Neural cell (in vitro differentiated cells): ENCODE data around the gene KDM1B. TPM values are rescaled to one million over a fixed set of nuclear protein-coding genes. Genes with fewer than 3 reads are reported as not detected.

Experiments used
- H2AFZ ChIP-seq: fragments of 200-600, 300-800 bp; sonication (generic), shearing (Covaris generic); 2 replicates; pipeline ENCODE4 v1.6.0; 2014; ENCODE audit warnings: low read depth, mild to moderate bottlenecking, antibody characterized with exemption, low read length, moderate library complexity
- H3F3A ChIP-seq: fragments of 200-600 bp; shearing (Covaris generic); 2 replicates; pipeline ENCODE4 v1.6.1; 2016; ENCODE audit warnings: mild to moderate bottlenecking, moderate library complexity, mixed read lengths, antibody characterized with exemption, low read length; ENCODE audit not compliant: insufficient read depth, poor library complexity, severe bottlenecking
- H3K27ac ChIP-seq: fragments of 200-600, 300-800 bp; sonication (generic), shearing (Covaris generic); 2 replicates; pipeline ENCODE4 v1.5.1; 2014; ENCODE audit warnings: mild to moderate bottlenecking, low read length, moderate library complexity
- H3K27me3 ChIP-seq: fragments of 300-800, 200-600 bp; sonication (generic), shearing (Covaris generic); 2 replicates; pipeline ENCODE4 v1.6.0; 2014; ENCODE audit warnings: mild to moderate bottlenecking, low read depth, low read length, moderate library complexity; ENCODE audit not compliant: insufficient read depth
- H3K36me3 ChIP-seq: fragments of 300-800, 200-600 bp; sonication (generic), shearing (Covaris generic); 2 replicates; pipeline ENCODE4 v1.5.1; 2014; ENCODE audit warnings: mild to moderate bottlenecking, antibody characterized with exemption, low read length, moderate library complexity; ENCODE audit not compliant: insufficient read depth
- H3K4me2 ChIP-seq: fragments of 300-800, 200-600 bp; sonication (generic), shearing (Covaris generic); 2 replicates; pipeline ENCODE4 v1.6.0; 2014; ENCODE audit warnings: mild to moderate bottlenecking, low read length
- H3K4me3 ChIP-seq: fragments of 300-800, 200-600 bp; sonication (generic), shearing (Covaris generic); 2 replicates; pipeline ENCODE4 v1.5.1; 2014; ENCODE audit warnings: mild to moderate bottlenecking, low read length, moderate library complexity
- H3K79me2 ChIP-seq: fragments of 200-600 bp; shearing (Covaris generic); replicated peaks from 2 replicates; pipeline ENCODE4 v1.6.0; 2014; ENCODE audit warnings: mild to moderate bottlenecking, low read length, moderate library complexity; ENCODE audit not compliant: insufficient read depth
- H3K9ac ChIP-seq: fragments of 300-800, 200-600 bp; sonication (generic), shearing (Covaris generic); 2 replicates; pipeline ENCODE4 v1.6.1; 2016; ENCODE audit warnings: mild to moderate bottlenecking, low read length, mixed read lengths
- H3K9me2 ChIP-seq: fragments of 200-600 bp; shearing (Covaris generic); 2 replicates; pipeline ENCODE4 v1.6.1; 2016; ENCODE audit warnings: mild to moderate bottlenecking, low read length, mixed read lengths; ENCODE audit not compliant: insufficient read depth
- H3K9me3 ChIP-seq: fragments of 200-600, 300-800 bp; sonication (generic), shearing (Covaris generic); 2 replicates; pipeline ENCODE4 v1.6.1; 2016; ENCODE audit warnings: mild to moderate bottlenecking, mixed run types, low read length, moderate library complexity, mixed read lengths
- H4K20me1 ChIP-seq: fragments of 200-600 bp; shearing (Covaris generic); 2 replicates; pipeline ENCODE4 v1.6.1; 2016; ENCODE audit warnings: mild to moderate bottlenecking, mixed run types; ENCODE audit not compliant: insufficient read depth
- CTCF ChIP-seq: fragments of 450-650 bp; IDR thresholded peaks from 2 replicates; pipeline ENCODE4 v1.5.1; 2014; ENCODE audit warnings: antibody characterized with exemption, mild to moderate bottlenecking, moderate library complexity; ENCODE audit not compliant: poor library complexity, severe bottlenecking
- EP300 ChIP-seq: fragments of 450-650 bp; conservative IDR thresholded peaks from 2 replicates; pipeline ENCODE4 v1.6.1; 2014; ENCODE audit warnings: antibody characterized with exemption, mild to moderate bottlenecking, moderate library complexity; ENCODE audit not compliant: poor library complexity, severe bottlenecking
- EZH2 ChIP-seq: fragments of 200-600, 300-800 bp; shearing (Covaris generic), sonication (generic); IDR thresholded peaks from 2 replicates; pipeline ENCODE4 v1.6.1; 2014; ENCODE audit warnings: antibody characterized with exemption, low read length, borderline replicate concordance, mild to moderate bottlenecking; ENCODE audit not compliant: insufficient read depth, poor library complexity, severe bottlenecking
- MXI1 ChIP-seq: fragments of 450-650 bp; conservative IDR thresholded peaks from 2 replicates; pipeline ENCODE4 v1.6.1; 2014; ENCODE audit warnings: antibody characterized with exemption, mild to moderate bottlenecking; ENCODE audit not compliant: poor library complexity, severe bottlenecking
- POLR2AphosphoS5 ChIP-seq: IDR thresholded peaks from 2 replicates; pipeline ENCODE4 v1.6.1; 2012
- RAD21 ChIP-seq: fragments of 450-650 bp; conservative IDR thresholded peaks from 2 replicates; pipeline ENCODE4 v1.6.1; 2014; ENCODE audit warnings: antibody characterized with exemption, mild to moderate bottlenecking, moderate library complexity
- SMC3 ChIP-seq: fragments of 450-650 bp; conservative IDR thresholded peaks from 2 replicates; pipeline ENCODE4 v1.6.1; 2014; ENCODE audit warnings: antibody characterized with exemption, mild to moderate bottlenecking, moderate library complexity; ENCODE audit not compliant: poor library complexity
- TAF1 ChIP-seq: IDR thresholded peaks from 2 replicates; pipeline ENCODE4 v1.6.1; 2012; ENCODE audit warnings: low read depth
- polyA plus RNA-seq: library from polyadenylated mRNA; depleted of rRNA; stranded (reverse); fragments of >200 nt; gene quantifications from 2 replicates; pipeline ENCODE4 v1.2.3, GENCODE V29; 2014
- TF ChIP-seq, protein P1 (sequence below): IDR thresholded peaks from 2 replicates; pipeline ENCODE4 v1.6.1; 2012; ENCODE audit warnings: borderline replicate concordance

KDM1B gene
- polyA plus RNA-seq, 1 donor from 2014 or later = 24.5 TPM

GRCh38 chr6:18265787-18266522 is 110.7 kb downstream of the KDM1B start:
- H3K9me2 ChIP-seq = no peaks in the 10 kb centered on the region
- TF ChIP-seq POLR2AphosphoS5 (no peak), TAF1 (no peak), MXI1 (no peak), SMC3 (no peak)
- TF ChIP-seq, protein P1, sequence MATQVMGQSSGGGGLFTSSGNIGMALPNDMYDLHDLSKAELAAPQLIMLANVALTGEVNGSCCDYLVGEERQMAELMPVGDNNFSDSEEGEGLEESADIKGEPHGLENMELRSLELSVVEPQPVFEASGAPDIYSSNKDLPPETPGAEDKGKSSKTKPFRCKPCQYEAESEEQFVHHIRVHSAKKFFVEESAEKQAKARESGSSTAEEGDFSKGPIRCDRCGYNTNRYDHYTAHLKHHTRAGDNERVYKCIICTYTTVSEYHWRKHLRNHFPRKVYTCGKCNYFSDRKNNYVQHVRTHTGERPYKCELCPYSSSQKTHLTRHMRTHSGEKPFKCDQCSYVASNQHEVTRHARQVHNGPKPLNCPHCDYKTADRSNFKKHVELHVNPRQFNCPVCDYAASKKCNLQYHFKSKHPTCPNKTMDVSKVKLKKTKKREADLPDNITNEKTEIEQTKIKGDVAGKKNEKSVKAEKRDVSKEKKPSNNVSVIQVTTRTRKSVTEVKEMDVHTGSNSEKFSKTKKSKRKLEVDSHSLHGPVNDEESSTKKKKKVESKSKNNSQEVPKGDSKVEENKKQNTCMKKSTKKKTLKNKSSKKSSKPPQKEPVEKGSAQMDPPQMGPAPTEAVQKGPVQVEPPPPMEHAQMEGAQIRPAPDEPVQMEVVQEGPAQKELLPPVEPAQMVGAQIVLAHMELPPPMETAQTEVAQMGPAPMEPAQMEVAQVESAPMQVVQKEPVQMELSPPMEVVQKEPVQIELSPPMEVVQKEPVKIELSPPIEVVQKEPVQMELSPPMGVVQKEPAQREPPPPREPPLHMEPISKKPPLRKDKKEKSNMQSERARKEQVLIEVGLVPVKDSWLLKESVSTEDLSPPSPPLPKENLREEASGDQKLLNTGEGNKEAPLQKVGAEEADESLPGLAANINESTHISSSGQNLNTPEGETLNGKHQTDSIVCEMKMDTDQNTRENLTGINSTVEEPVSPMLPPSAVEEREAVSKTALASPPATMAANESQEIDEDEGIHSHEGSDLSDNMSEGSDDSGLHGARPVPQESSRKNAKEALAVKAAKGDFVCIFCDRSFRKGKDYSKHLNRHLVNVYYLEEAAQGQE = no peak
- no peak overlapping the region for H3K4me2 ChIP-seq
- H3F3A ChIP-seq = peaks cover 6% of the 10 kb centered on the region
- no peaks in the 10 kb centered on the region for H4K20me1 ChIP-seq
- no peaks in the 10 kb centered on the region for H3K36me3 ChIP-seq
- H3K9ac ChIP-seq = no peak overlapping the region
- no peak overlapping the region for H2AFZ ChIP-seq
- no peak overlapping the region for H3K27ac ChIP-seq
- peaks cover 30% of the 10 kb centered on the region for H3K79me2 ChIP-seq
- no peak overlapping the region for H3K4me3 ChIP-seq
- no peaks in the 10 kb centered on the region for H3K9me3 ChIP-seq
- H3K27me3 ChIP-seq = no peaks in the 10 kb centered on the region

DNA sequence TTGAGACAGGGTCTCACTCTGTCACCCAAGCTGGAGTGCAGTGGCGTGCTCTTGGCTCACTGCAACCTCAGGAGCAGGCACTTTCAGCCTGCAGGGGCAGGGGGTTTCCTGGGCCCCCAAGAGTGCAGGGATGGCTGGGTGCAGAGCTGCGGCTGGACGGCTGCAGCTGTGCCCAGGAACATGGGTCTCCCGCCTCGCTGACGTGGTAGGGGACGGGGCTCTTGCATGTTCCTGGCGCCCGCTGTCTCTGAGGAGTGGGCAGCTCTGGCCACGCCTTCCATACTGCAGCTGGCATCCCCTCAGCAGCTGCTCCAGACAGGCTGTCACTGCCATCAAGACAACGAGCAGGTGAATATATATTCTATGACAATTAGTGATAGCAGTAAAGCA is 111.3 kb downstream of the KDM1B start:
- Histone ChIP-seq H3K4me3 (no peak overlapping the region), H3K27me3 (no peaks in the 10 kb centered on the region)

More for the DNA sequence above, 111.3 kb downstream of the KDM1B start:
- Histone ChIP-seq H3K27ac (no peak overlapping the region), H3K9ac (no peak overlapping the region), H3K9me2 (no peaks in the 10 kb centered on the region), H3K36me3 (no peaks in the 10 kb centered on the region), H3K9me3 (no peaks in the 10 kb centered on the region), H4K20me1 (no peaks in the 10 kb centered on the region), H3F3A (peaks cover 6% of the 10 kb centered on the region), H2AFZ (no peak overlapping the region), H3K79me2 (peaks cover 24% of the 10 kb centered on the region), H3K4me2 (no peak overlapping the region)
- TF ChIP-seq SMC3 (no peak), TAF1 (no peak), EP300 (no peak), RAD21 (no peak), POLR2AphosphoS5 (no peak), CTCF (no peak), EZH2 (no peak), MXI1 (no peak)
- TF ChIP-seq, protein P1 = no peak
